ENCODE data around the gene PDGFA.

Gene PDGFA

GRCh38 chr7:517774-518629 is 1.6 kb downstream of the PDGFA start:
- peak in 38 of 51 donors; percentile 13 to 75 (median 48) for DNase-seq

GRCh38 chr7:516606-517456 is 2.8 kb downstream of the PDGFA start:
- peak in 9 of 51 donors; percentile 10 to 48 (median 39) for DNase-seq

GRCh38 chr7:516216-516605 is 3.4 kb downstream of the PDGFA start:
- no peak for DNase-seq

DNA sequence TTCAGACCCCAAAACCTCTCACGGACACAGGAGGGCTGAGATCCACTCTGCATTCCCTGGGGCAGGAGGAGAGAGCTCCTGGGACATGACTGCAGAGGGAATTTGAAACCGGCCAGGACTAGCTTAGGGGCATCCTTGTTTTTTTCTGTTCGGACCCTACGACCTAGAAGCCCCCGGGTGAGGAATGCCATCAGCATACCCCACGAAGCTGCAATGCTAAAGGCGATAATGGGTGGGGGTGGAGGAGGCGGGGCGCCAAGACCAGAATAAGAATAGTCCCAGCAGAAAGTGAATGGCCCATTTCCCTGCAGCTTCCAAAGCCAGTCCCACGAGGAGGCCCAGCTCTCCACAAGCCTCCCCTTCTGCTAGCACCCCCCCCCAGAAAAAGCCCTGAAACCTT is 4.0 kb downstream of the PDGFA start:
- DNase-seq = no peak

- DNase-seq = peak in 24 of 51 donors; percentile 9 to 71 (median 31)
Observed at GRCh38 chr7:514651-515598, 4.7 kb downstream of the PDGFA start.

DNA sequence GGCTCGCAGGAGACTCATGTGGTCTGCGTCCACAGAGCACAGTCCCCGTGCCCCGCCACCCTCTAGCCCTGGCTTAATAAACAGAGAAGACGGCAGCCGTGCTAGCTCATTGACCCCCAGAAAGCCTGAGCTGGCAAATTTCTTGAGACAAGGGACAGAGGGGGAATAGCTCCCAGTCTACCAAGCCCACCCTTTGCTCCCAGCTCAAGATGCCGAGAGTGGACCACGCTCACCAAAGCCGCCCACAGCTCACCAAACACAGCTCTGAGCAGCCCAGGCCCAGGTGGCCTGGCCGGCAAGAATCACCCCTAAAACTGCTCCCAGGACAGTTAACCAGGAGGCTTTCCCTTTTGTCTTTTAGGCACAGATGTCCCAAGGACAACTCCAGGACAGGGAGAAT is 5.4 kb downstream of the PDGFA start:
- no peak for DNase-seq

GRCh38 chr7:513521-514166 is 6.0 kb downstream of the PDGFA start:
- DNase-seq = no peak

GRCh38 chr7:512541-513311 is 6.9 kb downstream of the PDGFA start:
- DNase-seq = no peak

- no peak for DNase-seq
Observed at GRCh38 chr7:512146-512510, 7.5 kb downstream of the PDGFA start.

DNA sequence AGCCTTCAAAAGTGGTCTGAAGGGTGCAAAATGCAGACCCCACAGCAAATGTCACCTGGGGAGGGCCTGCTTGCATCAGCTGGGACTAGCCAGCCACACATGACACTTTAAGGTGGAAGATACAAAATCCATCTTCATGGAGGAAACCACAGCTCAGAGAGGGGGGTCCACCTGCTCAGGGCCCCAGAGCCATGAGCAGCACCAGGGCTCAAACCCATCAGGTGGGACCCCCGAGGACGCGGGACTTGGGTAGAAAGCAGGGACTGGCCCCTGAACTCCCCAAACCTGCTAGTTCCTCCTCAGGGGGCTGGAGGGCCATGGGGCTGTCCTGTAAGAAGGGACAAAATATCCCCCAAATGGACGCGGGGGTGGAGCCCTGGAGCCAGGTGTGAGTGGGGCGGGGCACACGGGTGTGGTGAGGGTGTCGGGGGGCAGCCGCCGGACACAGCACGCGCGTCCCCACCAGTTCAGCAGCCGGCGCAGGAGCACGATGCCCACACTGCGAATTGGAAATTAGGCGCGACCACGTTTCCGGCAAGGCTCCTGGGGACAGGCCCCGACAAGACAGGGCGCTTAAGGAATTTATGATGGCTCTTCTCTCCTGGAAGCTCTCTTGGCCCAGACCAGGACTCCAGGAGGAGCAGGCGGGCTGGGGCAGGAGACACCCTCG is 8.0 kb downstream of the PDGFA start:
- DNase-seq = no peak

GRCh38 chr7:510782-511281 is 8.8 kb downstream of the PDGFA start:
- DNase-seq = no peak

DNA sequence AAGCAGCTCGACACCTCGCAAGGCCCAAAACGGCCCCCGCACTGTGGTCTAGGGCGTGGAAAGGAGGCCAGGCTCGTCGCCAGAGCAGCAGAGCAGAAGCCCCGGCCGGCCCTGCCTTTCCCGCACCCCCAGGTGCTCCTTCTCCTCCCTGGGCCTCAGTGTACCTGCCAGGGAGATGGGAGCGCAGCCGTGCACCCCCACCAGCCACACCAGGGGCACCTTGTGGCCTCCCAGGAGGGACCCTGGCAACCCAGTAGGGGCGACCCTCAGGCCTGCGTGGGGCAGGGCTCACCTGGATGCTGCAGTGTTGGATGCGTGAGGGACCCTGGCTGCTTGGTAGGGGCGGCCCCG is 9.5 kb downstream of the PDGFA start:
- DNase-seq = no peak

DNA sequence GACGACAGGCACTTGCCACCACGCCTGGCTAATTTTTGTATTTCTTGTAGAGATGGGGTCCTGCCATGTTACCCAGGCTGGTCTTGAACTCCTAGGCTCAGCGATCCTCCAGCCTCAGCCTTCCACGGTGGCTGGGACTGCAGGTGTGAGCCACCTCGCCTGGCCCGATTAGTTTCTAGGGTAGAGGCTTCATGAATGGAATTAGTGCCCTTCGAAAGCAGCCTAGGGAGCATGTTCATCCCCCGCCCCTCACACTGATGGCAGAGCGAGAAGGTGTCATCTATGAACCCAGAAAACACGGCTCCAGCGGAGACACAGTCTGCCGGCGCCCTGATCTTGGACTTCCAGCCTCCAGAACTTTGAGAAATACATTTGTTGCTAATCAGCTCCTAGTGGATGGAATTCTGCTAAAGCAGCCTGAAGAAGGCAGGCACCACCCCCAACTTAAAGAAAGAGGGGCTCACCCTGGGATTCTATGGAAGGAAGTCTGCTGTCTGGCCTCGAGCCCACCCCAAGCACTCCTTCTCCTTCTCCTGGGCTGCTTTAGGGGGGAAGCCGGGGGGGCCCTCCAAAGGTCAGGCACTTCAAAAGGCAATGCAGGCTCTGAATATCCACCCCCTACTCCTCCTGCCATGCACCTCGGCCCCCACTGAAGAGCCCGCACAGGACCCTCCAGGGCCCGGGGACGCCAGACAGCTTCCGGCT is 10.1 kb downstream of the PDGFA start:
- DNase-seq = no peak

DNA sequence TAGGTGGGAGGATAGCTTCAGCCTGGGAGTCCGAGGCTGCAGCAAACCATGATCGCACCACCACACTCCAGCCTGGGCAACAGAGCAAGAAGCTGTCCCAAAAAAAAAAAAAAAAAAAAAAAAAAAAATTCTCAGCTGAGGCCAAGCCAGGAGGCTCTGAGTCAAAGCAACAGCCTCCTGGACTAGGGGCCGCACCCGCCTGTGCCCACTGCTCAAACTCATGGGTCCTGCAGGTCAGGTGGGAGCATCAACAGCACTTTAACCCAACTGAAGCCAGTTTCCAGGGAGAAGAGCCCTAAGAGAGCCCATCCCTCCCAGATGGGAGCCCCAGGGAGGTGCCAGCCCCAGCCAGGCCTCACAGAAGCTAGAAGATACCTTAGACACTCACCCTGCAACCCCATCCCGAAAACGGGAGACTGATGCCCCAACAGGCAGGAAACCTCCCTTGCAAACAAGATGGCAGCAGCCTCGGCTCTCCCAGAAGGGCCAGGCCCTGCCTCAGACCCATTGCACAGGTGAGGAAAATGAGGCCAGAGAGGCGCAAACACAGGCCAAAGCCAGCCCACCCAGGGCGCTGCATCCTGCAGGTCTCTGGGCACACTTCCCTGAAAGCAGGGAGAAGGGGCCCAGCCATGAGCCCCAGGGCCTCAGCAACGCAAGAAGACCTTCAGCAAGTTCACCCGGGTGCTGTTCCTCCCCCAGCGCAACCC is 11.0 kb downstream of the PDGFA start:
- no peak for DNase-seq

GRCh38 chr7:507623-508300 is 11.9 kb downstream of the PDGFA start:
- DNase-seq = no peak

GRCh38 chr7:506921-507622 is 12.6 kb downstream of the PDGFA start:
- DNase-seq = no peak

GRCh38 chr7:506391-506831 is 13.2 kb downstream of the PDGFA start:
- DNase-seq = no peak
